Thyroid gland (tissue), 4 donors: ENCODE measurements around the gene PILRB.
"Not testable (repeated sequence)": the region's sequence is repeated elsewhere in the genome, so short reads cannot be mapped to it uniquely, and the experiment has no call there.

Experiments used
- POLR2A ChIP-seq, 2 donors: fragments of 450-650 bp; IDR thresholded peaks; one replicate each; pipeline ENCODE4 v1.6.1; 2017; ENCODE audit warnings: antibody characterized with exemption in 2 of 2, mild to moderate bottlenecking in 2 of 2, moderate library complexity in 1 of 2
- TF ChIP-seq, protein P1 (sequence below), 6 experiments: fragments of 200-600 bp in 3 of 6; fragments of 450-650 bp in 3 of 6; sonication (generic) in 3 of 6; IDR thresholded peaks; one replicate each; pipeline ENCODE4 v1.5.1; 2016 to 2019; ENCODE audit warnings: antibody characterized with exemption in 6 of 6, mild to moderate bottlenecking in 2 of 6, inconsistent platforms in 1 of 6, moderate library complexity in 1 of 6

DNA sequence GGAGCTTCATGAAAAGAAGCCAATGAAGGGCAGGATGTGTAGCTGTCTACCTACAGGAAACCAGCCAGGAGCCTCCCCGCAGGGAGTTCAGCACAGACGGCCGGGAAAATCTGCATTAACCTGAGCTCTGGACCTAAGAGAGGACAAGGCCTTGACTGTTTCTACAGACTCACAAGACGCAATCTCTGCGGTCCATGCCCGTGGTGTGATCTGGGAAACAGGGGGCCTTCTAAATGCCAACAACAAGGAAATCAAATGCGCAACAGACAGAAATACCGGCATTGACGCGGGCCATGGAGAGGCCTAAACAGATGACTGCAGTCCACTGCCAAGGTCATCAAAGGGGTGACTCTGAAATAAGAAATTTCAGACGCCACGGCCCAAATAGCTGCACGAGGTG, 33.7 kb upstream of the PILRB start:
- TF ChIP-seq, protein P1, sequence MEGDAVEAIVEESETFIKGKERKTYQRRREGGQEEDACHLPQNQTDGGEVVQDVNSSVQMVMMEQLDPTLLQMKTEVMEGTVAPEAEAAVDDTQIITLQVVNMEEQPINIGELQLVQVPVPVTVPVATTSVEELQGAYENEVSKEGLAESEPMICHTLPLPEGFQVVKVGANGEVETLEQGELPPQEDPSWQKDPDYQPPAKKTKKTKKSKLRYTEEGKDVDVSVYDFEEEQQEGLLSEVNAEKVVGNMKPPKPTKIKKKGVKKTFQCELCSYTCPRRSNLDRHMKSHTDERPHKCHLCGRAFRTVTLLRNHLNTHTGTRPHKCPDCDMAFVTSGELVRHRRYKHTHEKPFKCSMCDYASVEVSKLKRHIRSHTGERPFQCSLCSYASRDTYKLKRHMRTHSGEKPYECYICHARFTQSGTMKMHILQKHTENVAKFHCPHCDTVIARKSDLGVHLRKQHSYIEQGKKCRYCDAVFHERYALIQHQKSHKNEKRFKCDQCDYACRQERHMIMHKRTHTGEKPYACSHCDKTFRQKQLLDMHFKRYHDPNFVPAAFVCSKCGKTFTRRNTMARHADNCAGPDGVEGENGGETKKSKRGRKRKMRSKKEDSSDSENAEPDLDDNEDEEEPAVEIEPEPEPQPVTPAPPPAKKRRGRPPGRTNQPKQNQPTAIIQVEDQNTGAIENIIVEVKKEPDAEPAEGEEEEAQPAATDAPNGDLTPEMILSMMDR (IDR thresholded peaks at IDR 0.05), result not testable (repeated sequence)
- TF ChIP-seq POLR2A (IDR thresholded peaks at IDR 0.05), result not testable (repeated sequence)
